RPMI7951 (cell line): ENCODE measurements around the gene GMDS. TPM values are rescaled to one million over a fixed set of nuclear protein-coding genes. Genes with fewer than 3 reads are reported as not detected.
A peak's percentile ranks its signal among the peaks of the same experiment; 100 is the strongest.

Source experiments
- DNase-seq: peaks from one replicate; pipeline ENCODE4 v3.0.0-alpha.2; 2012; ENCODE audit warnings: low read depth
- total RNA-seq: library from RNA; depleted of rRNA; stranded (reverse); fragments of >200 nt; shearing (Covaris generic); gene quantifications from 2 replicates; pipeline ENCODE4 v1.2.3, GENCODE V29; 2014

The GMDS gene
- total RNA-seq, 1 experiment from 2014 or later, result 7.4 TPM

DNA sequence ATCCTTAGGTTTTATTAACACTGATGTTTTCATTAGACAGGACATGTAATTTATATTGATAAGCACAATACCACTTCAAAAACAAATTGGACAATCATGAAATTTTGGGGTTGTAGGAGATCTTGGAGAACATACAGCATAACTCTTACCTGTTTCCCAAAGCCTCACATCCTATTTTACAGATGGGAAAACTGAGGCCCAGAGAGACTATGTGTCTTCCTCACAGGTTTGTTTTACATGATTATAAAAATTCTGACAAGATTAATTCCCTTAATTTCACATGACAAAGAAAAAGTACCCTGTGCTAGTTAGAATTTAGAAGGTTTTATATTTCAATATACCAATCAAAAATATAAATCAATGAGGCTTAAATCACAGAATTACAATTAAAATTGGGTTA, 145.5 kb downstream of the GMDS start:
- DNase-seq, result no peak

DNA sequence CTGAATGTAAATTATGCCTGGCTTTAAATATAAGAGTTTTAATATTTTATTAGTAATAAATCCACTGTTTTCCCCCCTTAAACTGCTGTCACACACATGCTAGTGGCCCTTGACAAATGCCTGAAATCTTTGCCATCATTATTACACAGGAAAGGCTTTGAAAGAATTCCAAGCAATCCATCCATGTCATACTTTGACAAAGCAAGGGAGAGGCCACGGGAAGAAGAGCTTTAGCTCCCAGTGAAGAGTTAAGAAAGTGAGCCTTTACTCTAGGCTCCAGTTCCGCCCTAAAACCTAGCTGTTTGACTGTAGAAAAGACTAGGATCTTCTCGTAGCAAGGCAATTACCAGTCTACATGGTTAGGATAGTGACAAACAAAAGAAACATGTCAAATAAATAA, 147.9 kb downstream of the GMDS start:
- no peak for DNase-seq

DNA sequence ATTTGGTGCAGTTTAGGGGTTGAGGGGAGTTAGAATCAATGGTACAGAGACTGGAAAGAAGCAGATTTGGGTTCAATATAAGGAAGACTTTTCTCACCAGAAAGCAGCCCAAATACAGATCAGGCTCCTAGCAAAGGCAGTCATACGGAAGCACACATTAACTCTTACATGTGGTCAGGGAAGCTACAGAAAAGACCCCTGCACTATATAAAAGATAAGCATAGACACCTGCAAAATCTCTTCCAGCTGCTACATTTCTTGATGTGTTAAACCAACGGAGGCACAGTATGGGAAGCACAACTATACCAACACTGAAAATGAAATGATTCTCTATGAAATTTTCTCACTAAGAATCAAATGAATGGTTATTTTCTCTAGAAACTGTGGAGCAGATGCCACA, 150.8 kb downstream of the GMDS start:
- DNase-seq, result no peak

DNA sequence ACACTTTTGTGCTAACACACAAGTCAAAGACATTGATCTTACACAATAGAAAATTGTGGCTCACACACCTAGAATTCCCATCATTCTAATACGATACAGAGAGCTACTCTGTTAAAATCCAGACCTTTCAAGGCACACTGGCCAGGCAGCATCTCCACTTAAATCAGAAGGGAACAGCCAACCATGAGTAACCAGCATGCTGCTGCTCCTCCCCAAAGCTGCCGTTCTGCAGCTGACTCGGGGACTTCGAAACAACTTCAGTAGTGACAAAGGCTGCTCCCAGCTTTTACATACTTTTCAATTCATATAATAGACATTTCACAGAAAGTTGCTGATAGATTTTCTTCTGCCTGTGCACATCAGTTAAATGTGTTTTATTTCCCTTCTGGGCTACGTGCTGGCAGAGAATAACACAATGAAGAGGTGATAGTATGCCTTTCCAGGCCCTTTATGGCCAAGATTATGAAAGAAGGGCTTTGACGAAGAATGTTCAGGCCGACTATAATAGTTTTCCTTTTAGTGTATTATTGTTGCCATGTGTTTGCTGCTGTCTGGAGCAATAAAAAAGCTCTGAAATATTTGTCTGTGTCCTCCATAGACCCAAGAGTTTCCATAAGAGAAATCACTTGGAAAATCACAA, 159.0 kb downstream of the GMDS start:
- DNase-seq, result no peak

DNA sequence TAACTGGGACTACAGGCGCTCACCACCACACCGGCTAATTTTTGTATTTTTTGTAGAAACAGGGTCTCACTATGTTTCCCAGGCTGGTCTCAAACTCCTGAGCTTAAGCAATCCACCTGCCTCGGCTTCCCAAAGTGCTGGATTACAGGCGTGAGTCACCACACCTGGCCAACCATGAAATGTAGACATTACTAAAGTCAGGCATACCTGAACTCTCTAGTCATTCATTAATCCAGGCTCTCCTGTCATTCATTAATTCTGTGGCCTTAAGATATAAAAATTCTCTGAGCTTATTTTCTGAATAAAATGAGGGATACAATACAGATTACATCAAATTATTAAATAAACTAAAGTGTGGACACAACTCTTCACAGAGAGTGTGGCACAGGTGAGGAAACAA, 159.7 kb downstream of the GMDS start:
- DNase-seq, result no peak

DNA sequence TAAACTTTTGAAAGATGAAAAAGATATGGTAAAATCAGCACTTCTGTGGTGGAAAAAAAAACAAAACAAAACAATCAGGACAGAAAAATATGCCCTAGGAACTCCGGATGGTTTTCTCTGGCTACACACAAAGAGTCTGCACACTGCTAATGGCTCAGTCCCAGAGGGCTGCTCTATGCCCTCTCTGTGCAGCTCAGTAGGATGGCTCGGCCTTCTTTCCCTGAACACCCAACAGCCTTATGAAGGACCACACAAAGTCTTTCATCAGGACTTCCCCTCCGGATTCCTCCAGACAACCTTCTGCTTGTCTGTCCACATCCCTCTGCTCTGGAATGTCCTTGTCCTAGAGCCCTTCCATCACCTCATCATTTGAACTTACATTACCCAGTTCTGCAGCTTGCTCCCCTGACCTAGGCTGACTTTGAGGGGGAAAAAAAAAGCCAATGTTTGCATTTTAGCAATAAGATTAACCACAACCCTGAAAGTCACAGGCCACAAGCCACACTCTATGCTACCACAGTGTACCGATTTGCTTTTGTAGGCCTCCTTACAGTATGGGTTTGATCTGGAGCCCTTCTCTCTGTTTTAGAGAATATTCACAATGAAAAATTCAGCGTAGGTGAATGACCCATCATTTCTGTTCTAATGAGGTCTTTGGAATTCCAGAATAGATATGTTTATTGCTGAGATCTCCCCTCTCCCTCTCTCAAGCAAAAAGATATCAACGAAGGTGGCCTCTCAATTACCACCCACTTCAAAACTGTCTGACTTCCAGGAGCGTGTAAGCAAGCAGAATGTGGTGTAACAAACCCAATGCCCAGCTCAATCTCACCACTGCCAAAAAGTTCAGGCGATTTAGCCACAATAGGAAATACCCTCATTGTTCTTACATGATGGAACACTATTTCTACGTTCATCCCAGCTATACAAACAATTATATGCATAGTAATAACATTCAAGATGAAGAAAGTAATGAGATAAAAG, 164.0 kb downstream of the GMDS start:
- no peak for DNase-seq

DNA sequence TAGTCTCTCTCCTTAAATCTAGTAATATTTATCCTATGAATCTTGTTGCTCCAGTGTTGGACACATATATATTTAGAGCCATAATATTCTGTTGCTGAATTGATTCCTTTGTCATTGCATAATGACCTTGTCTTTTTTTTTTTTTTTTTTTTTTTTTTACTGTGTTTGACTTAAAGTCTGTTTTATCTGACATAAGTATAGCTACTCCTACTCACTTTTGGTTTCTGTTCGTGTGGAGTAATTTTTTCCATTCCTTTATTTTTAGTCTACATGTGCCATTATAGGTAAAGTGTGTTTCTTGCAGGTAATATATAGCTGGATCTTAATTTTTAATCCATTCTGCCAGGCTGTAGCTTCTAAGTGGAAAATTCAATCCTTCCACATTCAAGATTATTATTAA, 166.5 kb downstream of the GMDS start:
- no peak for DNase-seq

DNA sequence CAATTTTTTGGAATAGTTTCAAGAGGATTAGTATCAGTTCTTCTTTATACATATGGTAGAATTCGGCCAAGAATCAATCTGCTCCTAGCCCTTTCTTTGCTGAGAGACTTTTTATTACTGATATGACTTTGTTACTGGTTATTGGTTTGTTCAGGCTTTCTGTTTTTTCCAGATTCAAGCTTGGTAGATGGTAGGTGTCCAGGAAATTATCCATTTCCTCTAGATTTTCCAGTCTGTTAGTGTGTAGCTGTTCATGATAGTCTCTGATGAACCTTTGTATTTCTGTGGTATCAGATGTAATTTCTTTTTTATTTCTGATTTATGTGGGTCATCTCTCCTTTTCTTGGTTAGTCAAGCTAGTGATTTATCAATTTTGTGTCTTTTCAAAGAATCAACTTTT, 167.6 kb downstream of the GMDS start:
- no peak for DNase-seq

DNA sequence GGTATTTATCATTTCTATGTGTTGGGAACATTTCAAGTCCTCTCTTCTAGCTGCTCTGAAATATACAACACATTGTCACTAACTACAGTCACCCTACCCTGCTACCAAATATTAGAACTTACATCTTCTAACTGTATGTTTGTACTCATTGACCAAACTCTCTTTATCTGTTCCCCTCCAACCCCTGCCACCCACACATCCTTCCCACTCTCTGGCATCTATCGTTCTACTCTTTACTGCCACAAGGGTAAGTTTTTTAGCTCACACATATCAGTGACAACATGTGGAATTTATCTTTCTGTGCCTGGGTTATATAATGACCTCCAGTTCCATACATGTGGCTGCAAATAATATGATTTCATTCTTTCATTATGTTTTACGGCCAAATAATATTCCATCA, 171.9 kb downstream of the GMDS start:
- no peak for DNase-seq

DNA sequence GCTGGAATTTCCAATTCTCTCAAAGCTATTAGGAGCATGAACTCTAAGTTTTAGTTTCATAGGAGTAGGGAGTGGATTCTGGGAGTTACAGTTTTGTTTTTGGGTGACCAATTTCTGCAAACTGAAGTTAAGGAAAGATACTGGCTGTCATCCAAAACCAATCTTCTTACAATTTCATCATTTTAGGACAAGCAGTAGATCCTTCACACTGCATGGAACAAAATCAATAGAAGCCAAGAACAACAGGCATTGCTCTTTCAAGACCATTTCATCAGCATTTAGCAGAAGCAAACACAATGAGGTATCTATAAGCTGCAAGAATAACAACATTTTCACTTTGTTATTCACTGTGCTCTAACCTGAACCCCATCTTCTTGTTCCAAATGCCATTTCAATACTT, 173.0 kb downstream of the GMDS start:
- DNase-seq, result no peak

DNA sequence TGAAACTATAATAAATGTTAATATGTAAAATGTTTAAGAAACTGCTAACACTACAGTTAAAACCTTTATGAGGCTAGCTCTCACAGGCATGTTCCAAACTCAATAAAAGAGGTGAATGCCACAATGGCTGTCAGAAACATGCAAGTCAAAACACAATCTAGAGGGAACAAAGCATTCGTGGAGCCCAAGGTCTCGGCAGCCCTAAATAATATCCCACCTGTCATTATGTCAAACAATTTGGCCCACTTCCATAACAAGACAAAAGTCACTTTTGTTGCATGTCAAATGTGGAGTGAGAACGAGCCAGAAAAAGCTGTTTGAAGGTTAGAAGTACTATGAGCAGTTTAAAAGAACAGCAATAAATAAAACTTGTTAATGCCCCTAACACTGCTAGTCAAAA, 181.9 kb downstream of the GMDS start:
- DNase-seq, result no peak

DNA sequence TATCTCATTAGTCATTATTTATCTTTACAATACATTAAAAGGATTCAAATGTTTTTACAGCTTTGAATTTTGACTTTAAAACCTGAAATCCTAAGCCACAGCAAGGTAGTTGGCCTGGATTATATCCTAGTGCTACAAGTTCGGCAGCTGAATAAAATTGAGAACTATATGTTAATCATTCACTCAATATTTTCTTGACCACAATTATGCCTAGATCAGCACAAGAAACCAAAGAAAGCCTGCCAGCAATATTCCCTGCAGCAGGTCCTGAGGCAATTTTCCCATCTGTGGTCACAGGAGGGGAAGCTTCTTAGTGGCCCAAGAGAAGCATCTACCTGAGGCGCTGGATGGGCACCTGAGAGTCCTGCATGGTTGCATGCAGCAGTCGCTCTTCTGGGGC, 183.5 kb downstream of the GMDS start:
- DNase-seq, result no peak

DNA sequence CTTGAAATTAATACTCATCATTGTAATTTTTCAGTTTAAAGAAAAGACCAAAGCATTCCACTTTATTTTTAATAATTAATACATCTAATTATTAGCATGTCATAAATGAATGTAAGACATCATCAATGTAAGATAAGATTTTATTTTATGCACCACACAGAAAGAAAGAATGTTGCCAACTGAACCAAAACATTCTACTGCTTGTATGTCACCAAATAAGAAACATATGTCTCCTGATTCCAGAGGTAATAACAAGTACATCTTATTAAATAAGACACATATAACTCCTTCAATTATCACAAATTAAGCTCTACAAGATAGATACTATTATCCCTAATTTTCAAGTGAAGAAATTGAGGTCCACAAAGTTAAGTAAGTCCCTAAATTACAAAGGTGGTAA, 189.5 kb downstream of the GMDS start:
- no peak for DNase-seq

DNA sequence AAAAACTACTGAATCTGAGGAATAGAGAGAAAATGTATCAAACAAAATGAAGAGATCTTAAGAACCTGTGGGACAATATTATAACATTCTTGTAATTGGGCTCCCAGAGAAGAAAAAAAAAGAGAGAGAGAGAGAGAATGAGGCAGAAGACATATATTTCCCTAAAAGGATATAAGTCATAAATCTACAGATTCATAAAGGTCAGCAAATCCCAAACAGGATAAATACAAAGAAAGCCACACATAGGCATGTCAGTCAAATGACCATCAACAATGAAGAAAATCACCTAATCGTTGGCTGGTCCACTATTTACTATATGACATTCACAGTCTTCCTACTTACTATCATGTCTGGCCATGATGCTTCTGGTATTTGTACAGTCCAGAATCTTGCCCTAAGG, 190.3 kb downstream of the GMDS start:
- DNase-seq, result no peak

DNA sequence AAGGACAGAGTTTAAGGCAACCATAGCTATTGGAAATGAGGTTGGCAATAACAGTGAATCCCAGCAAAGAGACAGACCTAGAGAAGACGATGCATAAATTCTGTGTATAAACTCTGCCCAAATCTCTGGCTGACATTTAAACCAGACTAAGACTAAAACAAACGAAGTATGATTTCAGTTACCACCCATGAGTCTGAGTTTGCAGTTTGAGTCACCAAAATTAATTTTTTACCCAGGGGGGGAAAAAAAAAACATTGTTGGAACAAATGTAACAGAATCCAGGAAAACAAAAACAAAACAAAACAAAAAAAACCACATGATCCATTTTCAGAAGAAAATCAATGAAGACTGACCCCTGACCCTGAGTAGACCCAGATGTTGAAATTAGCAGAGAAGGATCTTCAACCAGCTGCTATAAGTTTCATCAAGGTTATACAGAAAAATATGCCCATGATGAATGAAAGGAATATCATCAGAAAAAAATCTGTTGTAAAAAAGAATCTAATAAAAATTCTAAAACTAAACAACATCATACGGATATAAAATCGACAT, 190.8 kb downstream of the GMDS start:
- DNase-seq, result no peak

DNA sequence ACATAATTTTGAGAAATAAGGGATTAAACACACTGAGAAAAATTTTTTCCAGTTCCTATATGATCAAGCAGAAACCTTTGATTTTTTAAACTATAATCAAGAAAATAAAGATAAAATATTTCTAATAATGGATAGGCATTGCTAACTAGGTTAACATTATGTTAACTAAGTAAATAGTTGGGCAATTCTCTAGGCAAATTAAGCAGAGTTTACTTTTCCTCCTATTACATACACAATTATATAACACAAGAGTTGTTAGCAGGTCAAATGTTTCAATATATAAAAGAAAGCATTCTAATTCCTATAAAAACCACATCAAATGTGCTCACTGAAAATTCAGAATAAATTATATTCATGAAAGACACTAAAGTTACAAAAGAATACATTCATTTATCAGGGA, 191.7 kb downstream of the GMDS start:
- DNase-seq, result no peak

DNA sequence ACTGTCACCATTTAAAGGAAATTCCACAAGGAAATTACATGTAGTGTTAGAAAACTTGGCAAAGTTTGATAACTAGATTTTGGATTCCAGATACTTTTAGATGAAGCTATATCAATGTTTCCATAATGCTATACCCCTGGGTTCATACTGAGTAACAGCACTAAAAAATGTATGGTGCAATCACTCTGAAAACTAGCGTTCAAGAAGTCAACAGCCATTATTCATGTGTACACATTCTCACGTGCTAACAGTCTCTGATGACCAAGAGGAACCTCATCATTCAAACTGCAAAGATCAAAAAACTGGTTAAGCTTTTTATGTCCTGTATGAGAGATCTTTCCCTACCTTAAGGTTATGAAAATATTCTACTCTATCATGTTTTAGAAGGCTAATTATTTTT, 197.6 kb downstream of the GMDS start:
- DNase-seq, result no peak

DNA sequence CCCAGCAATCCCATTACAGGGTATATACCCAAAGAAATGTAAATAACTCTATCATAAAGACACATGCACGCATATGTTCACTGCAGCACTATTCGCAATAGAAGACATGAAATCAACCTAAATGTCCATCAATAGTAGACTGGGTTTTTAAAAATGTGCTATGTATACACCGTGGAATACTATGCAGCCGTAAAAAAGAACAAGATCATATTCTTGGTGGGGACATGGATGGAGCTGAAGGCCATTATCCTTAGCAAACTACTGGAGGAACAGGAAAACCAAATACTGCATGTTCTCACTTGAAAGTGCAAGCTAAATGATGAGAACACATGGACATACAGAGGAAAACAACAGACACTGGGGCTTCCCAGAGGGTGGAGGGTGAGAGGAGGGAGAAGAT, 201.2 kb downstream of the GMDS start:
- DNase-seq, result no peak

DNA sequence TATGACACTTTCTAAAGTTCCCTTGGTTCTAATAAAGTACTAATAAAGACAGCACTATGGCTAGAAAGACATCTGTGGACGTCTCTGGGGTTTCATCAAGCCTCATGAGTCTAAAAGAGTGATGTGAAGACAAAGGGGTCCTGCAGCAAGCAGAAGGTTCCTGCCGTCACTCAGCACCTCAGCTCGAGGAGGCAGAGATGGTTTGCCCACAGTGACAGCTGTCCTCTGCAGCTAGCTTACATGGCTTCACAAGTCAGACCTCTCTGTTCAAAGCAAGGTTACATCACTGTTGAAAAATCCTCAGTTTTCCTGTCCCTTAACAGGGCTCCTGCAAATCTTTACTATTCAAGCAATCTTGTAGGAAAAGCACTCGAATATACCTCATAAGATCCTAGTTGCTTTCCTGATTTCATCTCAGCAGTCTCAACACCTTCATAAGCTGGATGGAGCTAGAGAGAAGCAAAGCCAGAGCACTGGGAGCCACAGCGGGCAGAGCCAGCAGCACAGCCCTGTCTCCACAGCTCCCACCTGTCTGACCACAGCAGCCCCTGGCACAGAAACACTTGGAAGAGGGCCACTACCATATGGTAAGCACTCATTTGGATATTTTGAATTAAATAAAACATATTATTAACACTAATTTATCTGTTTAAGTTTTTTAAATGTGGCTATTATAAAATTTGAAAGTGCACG, 202.3 kb downstream of the GMDS start:
- no peak for DNase-seq

DNA sequence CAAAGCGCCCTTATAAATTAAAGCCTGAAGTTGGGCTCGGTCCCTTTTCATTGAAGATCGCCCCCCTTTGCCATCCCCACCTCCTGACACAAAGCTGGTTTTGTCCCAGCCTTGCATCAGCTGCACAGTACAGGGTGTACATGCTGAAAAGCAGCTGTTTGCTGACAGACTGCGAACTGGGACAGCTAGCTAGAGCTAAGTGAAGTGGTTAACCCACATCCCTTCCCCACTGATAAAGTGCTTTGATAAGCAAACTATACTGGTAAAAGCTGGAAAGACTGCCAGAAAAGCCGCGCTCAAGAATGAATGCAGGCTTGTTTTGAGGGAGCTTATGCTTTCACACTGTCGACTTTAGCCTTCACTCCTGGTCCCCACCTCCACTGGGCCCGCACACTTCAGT, 207.3 kb downstream of the GMDS start:
- peak; percentile 52 for DNase-seq

DNA sequence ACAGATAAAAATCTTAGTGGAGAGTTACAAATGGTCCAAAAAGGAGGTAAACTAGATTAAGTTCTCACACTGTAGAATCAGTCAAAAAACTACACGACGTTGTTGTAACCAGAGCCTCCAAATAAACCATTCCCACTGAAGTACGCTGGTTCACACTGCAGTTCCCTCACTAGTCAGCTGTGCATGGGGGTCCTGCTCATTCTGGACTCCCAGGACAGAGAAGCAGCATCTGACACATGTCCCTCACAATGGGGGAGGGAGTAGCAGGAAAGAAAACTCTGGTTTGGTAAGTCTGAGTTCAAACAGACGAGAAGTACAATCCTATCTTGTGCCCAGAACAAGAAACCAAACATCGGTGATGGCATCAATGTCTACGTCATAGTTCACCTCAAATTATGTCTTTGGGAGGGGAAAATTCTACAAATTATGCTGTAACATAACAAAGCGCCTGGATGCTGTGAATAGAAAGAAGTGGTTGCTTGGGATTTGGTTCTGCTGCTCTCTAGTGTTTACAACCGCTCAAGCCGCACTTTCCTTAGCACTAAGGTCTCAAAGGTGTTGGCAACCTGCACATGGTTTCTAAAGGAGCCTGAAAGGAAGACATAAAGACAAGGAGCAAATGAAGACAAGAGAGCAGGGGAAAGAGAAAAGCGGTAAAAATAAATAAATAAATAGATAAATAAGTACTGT, 208.0 kb downstream of the GMDS start:
- DNase-seq, result no peak

DNA sequence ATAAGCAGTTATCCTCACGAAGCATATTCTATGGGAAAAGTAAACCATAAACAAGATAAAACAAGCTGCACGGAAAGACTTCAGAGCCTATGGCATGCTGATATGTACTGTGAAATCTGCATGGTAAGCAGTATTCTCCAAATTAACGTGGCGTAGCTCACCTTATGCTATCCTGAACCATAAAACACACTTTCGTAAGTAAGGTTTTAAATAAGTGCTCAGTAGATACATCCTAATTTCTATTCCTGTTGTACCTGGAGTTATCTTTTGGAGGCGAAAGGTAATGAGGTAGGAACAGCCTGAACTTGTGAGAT, 208.7 kb downstream of the GMDS start:
- DNase-seq, result no peak
